Left cardiac atrium (tissue), 4 donors: Measurements from ENCODE around the gene BMAL1. TPM values are rescaled to one million over a fixed set of nuclear protein-coding genes. Genes with fewer than 3 reads are reported as not detected.
"Not testable (repeated sequence)": the region's sequence is repeated elsewhere in the genome, so short reads cannot be mapped to it uniquely, and the experiment has no call there.

ENCODE experiments used
- ATAC-seq, 2 donors: fragments of 200-7000 bp; cut with Tn5 transposase; one replicate each; pipeline ENCODE4 v1.9.1; 2020; ENCODE audit warnings: mild to moderate bottlenecking in 2 of 2, moderate library complexity in 2 of 2
- DNase-seq: peaks from one replicate; pipeline ENCODE4 v3.0.0-alpha.2; 2020
- intact Hi-C, 2 donors: fragments of 100-400 bp; cut with DNase I; formaldehyde crosslinking; loops; one replicate each; pipeline versions ENCODE4 v1.14.1 to v1.15.1; 2022 to 2023
- total RNA-seq, 2 donors: library from RNA; stranded (reverse); fragmentation: NEBNext Ultra II Directional; extraction: Animal tissue kit (Norgen Biotek cat#: 25700); gene quantifications; one replicate each; pipeline ENCODE4 v1.2.1, GENCODE V29; 2021
- donor health status: DM: no; HTN: yes; CAD: no.
- donor health status: DM: no; HTN: yes; CAD: no; lungs with severe emphysema.
- donor health status: DM: yes; HTN: yes; CAD: no.
- donor health status: Dilated cardiomyopathy.

The BMAL1 gene
- total RNA-seq, 2 donors from 2014 or later: 7.8 to 17.0 TPM

GRCh38 chr11:13398335-13398734 is 120.7 kb downstream of the BMAL1 start:
- intact Hi-C loops, DNase-seq, ATAC-seq: not testable (repeated sequence)

- intact Hi-C loops: no loop called here
- DNase-seq: no peak
- ATAC-seq: no peak
Measured at GRCh38 chr11:13405220-13405619, 127.6 kb downstream of the BMAL1 start.

GRCh38 chr11:13415201-13415600 is 137.6 kb downstream of the BMAL1 start:
- DNase-seq (no peak), ATAC-seq (no peak)
- intact Hi-C loops: no loop called here

DNA sequence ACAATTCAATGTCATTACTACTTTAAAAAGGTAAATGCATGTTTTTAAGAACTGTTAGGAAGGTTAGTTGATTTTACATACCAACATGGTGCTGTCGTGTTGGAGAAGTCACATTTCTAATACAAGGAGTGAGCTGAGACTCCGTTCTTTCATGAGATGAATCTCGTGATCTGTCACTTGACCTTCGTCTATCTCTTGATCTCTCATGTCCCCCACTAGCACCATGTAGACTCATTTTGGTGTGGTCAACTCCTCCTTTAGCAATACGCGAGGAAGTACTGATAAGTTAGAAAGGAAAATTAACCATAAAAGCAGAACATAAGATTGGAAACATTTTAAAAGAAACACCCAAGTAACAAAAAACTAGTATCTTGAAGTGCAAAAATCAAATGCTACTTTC is 144.0 kb downstream of the BMAL1 start:
- no peak for DNase-seq
- intact Hi-C loops: no loop called here
- no peak for ATAC-seq

- ATAC-seq (no peak), DNase-seq (no peak)
- intact Hi-C loops: no loop called here
Measured at GRCh38 chr11:13423372-13423771, 145.8 kb downstream of the BMAL1 start.

DNA sequence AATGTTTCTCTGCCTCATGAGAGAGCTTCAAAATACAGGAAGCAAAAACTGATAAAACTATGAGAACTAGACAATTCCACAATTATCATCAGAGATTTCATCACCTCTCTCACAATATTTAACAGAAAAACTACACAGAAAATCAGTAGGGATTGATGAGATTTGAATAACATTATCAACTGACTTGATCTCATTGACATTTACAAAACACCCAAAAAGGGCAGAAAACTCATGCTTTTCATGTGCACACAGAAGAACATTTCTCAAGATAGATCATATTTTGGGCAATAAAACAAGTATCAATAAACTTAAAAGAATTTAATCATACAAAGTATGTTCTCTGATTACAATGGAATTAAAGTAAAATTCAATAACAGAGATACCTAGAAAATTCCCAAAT is 149.8 kb downstream of the BMAL1 start:
- ATAC-seq: no peak
- intact Hi-C loops: no loop called here
- no peak for DNase-seq

DNA sequence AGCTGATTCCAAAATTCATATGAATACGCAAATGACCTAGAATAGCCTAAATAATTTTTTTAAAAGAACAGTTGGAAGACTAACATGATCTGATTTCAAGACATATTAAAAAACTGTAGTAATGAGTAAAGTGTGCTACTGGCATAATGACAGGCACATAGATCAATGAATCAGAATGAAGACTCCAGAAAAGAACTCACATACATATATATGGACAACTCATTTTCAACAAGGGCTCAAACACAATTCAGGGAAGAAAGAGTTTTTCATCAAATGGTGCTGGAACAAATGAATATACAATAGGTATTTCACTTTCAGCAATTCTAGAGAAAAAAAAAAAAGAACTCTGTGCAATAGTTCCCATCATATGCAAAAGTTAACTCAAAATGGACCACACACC is 151.7 kb downstream of the BMAL1 start:
- no peak for ATAC-seq
- intact Hi-C loops: no loop called here
- DNase-seq: no peak

- DNase-seq (no peak), ATAC-seq (no peak)
- intact Hi-C loops: no loop called here
Measured at GRCh38 chr11:13429836-13430235, 152.2 kb downstream of the BMAL1 start.

DNA sequence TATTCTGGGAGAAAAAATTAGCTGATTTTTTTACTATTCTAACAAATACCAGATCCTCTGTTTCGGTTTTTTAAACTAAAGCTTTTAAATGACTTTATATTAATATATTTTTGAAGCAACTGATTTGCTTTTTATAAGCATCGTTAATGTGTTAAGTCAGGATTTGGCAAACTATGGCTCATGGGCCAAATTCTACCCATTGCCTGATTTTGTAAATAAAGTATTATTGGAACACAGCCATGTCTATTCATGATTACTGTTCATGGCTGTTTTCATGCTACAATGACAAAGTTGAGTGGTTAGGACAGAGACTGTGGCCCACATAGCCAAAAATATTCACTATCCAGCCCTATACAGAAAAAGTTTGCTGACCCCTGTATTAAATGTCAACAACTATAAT is 155.8 kb downstream of the BMAL1 start:
- no peak for DNase-seq
- intact Hi-C loops: no loop called here

DNA sequence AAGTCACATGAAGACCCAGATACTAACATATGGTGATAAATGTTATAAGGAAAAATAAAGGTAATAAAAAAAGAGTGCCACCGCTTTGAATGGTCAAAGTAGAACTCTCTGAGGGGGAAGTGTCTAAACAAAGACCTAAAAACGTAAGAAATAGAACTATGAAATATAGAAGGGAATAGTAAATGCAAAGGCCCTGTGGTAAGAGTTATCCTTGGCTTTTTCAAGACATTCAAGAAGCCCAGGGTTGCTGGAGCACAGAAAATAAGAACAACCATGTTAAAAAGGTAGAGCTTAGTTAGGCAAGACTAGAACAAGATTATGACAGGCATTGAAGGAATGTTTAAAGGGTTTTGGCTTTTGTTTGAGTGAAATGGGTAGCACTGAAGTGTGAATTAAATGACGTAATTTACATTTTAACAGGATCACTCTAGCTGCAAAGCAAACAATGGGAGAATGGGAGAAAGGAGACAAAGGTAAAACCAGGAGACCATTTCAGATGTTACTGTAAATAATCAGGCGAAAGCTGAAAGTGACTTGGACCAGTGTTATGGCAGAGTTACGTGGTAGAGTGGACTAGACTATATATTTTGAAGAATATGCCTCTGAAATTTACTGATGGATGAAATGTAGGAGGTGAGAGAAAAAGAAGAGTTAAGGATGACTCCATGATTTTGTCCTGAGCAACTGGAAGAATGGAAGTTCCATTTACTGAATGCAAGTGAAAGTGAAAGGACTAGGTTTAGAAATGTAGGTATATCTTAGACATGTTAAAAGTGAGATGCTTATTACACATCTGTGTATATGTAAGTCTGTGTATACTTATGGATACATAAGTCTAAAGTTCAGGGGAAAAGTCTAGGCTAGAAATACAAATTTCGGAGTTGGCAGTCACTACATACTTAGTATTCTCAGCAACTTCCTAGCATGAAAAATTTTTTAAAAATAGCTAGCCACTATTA is 156.9 kb downstream of the BMAL1 start:
- DNase-seq (no peak), ATAC-seq (no peak)
- intact Hi-C loops: no loop called here

More for the DNA sequence above, 155.8 kb downstream of the BMAL1 start:
- ATAC-seq: no peak

GRCh38 chr11:13436836-13437235 is 159.2 kb downstream of the BMAL1 start:
- ATAC-seq, DNase-seq, intact Hi-C loops: not testable (repeated sequence)

Other genes with a start within 250 kb of the BMAL1 start
- gene BTBD10, start 185.4 kb downstream of the BMAL1 start, total RNA-seq: 10 to 100 TPM; 19.5 to 23.5 TPM
- not detected for gene PTH, start 218.2 kb downstream of the BMAL1 start, total RNA-seq